ENCODE results near the gene RASGEF1C. TPM values are rescaled to one million over a fixed set of nuclear protein-coding genes. Genes with fewer than 3 reads are reported as not detected.

RASGEF1C gene
- total RNA-seq, 1 donor from 2014 or later: not detected

DNA sequence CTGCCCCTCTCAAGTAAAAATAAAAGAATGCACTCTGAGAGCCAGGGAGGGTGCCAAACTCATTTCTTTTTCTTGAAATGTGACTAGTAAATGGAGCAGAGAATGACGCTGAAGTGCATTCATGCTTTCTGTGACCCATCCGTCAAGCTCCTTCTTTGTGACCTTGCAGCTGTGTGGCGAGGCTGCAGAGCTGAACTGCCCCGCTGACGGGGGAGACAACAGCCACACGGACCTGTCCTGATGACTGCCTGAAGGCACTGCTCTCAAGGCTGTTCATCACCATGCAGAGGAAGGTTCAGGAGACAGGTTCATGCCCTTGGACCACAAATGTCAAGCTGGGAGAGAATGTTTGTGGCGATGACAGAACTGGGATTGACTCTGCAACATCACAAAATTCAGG is 21.0 kb upstream of the RASGEF1C start:
- TF ChIP-seq, protein P1, sequence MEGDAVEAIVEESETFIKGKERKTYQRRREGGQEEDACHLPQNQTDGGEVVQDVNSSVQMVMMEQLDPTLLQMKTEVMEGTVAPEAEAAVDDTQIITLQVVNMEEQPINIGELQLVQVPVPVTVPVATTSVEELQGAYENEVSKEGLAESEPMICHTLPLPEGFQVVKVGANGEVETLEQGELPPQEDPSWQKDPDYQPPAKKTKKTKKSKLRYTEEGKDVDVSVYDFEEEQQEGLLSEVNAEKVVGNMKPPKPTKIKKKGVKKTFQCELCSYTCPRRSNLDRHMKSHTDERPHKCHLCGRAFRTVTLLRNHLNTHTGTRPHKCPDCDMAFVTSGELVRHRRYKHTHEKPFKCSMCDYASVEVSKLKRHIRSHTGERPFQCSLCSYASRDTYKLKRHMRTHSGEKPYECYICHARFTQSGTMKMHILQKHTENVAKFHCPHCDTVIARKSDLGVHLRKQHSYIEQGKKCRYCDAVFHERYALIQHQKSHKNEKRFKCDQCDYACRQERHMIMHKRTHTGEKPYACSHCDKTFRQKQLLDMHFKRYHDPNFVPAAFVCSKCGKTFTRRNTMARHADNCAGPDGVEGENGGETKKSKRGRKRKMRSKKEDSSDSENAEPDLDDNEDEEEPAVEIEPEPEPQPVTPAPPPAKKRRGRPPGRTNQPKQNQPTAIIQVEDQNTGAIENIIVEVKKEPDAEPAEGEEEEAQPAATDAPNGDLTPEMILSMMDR (IDR thresholded peaks at IDR 0.05; ENCODE audit: insufficient read depth, low read length, severe bottlenecking): no peak
- Histone ChIP-seq H3K27me3 (ENCODE audit: control insufficient read depth, insufficient read depth, low read length) (no peaks in the 10 kb centered on the region), H3K4me3 (ENCODE audit: low read depth, low read length) (no peak overlapping the region), H3K36me3 (ENCODE audit: control insufficient read depth, insufficient read depth, low read length) (peaks cover 3% of the 10 kb centered on the region)
- DNase-seq (ENCODE audit: low read depth) (no peak), FAIRE-seq (no peak)

DNA sequence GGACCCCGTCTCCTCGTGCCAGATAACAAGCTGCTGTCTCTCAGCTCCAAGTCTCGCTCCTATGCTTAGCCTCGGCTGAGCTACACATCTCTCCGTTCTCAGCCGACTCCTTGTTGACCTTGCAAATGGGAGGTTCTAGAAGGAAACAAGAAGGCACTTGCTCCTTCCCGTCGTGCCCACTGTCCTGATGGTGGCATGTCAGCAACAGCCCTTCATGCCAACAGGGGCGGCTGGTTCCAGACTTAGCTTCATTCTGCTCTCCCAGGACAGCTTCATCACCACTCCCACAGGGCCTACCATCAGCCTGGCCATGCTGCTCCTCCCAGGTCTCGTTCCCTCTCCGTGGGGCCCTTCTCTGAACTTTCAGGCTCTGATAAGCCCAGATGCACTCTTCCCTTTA is 13.0 kb upstream of the RASGEF1C start:
- no peaks in the 10 kb centered on the region for H3K36me3 ChIP-seq (ENCODE audit: control insufficient read depth, insufficient read depth, low read length)
- no peaks in the 10 kb centered on the region for H3K27me3 ChIP-seq (ENCODE audit: control insufficient read depth, insufficient read depth, low read length)
- DNase-seq (ENCODE audit: low read depth) (no peak), FAIRE-seq (peak; percentile 60)
- no peak overlapping the region for H3K4me3 ChIP-seq (ENCODE audit: low read depth, low read length)
- TF ChIP-seq, protein P1 (IDR thresholded peaks at IDR 0.05; ENCODE audit: insufficient read depth, low read length, severe bottlenecking): no peak

DNA sequence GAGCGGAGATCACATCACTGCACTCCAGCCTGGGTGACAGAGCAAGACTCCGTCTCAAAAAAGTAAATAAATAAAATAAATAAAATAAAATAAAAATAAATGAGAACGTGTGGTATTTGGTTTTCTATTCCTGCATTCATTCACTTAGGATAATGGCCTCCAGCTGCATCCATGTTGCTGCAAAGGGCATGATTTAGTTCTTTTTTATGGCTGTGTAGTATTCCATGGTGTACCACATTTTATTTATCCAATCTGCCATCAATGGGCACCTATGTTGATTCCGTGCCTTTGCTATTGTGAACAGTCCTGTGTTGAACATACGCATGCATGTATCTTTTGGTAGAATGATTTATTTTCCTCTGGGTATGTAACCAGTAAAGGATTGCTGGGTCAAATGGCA is 8.8 kb upstream of the RASGEF1C start:
- DNase-seq (ENCODE audit: low read depth) (no peak), FAIRE-seq (no peak)
- H3K36me3 ChIP-seq (ENCODE audit: control insufficient read depth, insufficient read depth, low read length): no peaks in the 10 kb centered on the region
- TF ChIP-seq, protein P1 (IDR thresholded peaks at IDR 0.05; ENCODE audit: insufficient read depth, low read length, severe bottlenecking): no peak
- no peak overlapping the region for H3K4me3 ChIP-seq (ENCODE audit: low read depth, low read length)
- H3K27me3 ChIP-seq (ENCODE audit: control insufficient read depth, insufficient read depth, low read length): no peaks in the 10 kb centered on the region

DNA sequence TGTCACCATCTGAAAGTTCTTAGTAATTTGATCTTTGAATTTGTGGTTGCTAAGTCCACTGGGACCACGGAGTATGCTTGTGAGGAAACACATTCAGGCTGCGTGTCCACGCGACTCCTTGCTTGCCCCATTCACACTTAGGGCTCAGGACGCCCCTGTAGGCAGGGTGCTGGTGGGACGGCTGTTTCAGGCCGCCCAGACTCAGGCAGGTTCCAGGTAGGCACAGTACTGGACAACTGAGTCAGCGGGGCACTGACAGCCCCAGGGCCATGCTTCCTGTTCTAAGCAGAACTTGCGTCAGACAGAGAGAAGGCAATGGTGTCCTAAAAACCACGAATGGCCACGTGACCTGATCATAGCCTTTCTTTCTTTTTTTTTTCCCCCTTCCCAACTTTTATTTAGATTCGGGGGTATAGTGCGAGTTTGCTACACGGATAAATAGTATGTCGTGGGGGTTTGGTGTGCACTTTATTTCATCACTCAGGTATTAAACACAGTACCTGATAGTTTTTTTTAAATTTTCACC is 7.7 kb upstream of the RASGEF1C start:
- Histone ChIP-seq H3K4me3 (ENCODE audit: low read depth, low read length) (no peak overlapping the region), H3K27me3 (ENCODE audit: control insufficient read depth, insufficient read depth, low read length) (no peaks in the 10 kb centered on the region), H3K36me3 (ENCODE audit: control insufficient read depth, insufficient read depth, low read length) (no peaks in the 10 kb centered on the region)
- DNase-seq (ENCODE audit: low read depth): no peak
- TF ChIP-seq, protein P1 (IDR thresholded peaks at IDR 0.05; ENCODE audit: insufficient read depth, low read length, severe bottlenecking): no peak
- FAIRE-seq: no peak

DNA sequence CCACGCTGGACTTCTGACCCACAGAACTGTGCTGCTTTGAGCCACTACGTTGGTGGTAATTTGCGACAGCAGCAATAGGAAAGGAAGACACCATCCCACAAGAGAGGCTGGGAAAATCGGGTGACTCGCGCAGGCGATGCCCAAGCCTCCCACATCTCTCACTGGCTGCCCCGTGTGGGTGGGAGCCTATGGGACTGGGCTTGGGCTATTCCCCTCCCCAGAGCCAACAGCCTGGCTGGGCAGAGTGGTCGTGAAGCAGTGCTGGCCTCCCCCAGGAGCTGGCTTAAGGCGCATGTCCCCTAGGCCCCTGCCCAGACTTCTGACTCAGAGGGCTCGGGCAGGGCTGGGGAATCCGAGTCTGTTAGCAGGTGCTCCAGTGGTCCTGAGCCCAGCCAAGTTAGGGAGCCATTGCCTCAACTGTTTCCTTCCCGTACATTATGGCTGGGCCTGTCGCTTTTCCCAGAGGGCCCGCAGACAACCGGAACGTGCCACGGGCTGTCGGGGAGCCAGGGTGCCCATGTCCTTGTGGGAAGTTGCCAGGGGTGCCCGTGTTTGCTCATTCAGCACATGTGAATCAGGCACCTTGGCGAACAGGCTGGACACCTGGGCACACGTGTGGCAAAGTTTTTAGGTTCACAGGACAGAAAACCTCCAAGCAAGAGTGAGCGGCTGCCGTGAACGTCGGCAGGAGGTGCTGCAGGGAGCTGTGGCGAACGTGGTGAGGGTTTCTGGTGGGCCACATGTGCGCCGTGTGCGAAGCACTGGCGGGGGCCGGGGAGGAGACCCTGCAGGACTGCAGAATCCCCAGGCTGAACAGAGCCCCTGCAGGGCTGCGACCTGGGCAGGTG is 7.0 kb upstream of the RASGEF1C start:
- DNase-seq (ENCODE audit: low read depth) (no peak), FAIRE-seq (no peak)
- H3K27me3 ChIP-seq (ENCODE audit: control insufficient read depth, insufficient read depth, low read length): no peaks in the 10 kb centered on the region
- TF ChIP-seq, protein P1 (IDR thresholded peaks at IDR 0.05; ENCODE audit: insufficient read depth, low read length, severe bottlenecking): no peak
- H3K4me3 ChIP-seq (ENCODE audit: low read depth, low read length): no peak overlapping the region
- no peaks in the 10 kb centered on the region for H3K36me3 ChIP-seq (ENCODE audit: control insufficient read depth, insufficient read depth, low read length)

All from bronchial epithelial cell (primary cell).